HG03103 (cell line): ENCODE results near the gene UBE3A.

ENCODE experiments used
- ATAC-seq: cut with Tn5 transposase; IDR thresholded peaks from one replicate; pipeline ENCODE4 v1.9.1; 2021; ENCODE audit warnings: low read depth; ENCODE audit not compliant: unreplicated experiment

Gene UBE3A

DNA sequence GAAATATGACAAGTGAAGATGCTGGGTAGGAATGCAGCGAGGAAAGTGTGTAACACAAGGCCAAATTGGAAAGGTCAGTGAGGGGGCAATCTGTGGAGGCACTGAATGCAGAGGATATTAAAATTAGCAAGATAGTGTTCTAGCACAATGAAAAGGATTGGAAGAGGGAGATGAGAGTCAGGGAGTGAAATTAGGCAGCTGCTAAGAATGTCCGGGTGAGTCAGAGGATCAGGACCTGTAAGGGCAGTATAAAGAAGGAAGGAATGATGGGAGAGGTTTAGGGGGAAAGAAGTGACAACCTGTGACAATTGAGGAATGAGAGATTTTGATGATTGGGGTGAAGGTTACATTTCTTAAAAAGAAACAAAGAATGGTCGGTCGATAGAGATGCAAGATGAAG is 103.5 kb downstream of the UBE3A start:
- ATAC-seq = no peak

GRCh38 chr15:25333049-25333448 is 105.8 kb downstream of the UBE3A start:
- no peak for ATAC-seq

DNA sequence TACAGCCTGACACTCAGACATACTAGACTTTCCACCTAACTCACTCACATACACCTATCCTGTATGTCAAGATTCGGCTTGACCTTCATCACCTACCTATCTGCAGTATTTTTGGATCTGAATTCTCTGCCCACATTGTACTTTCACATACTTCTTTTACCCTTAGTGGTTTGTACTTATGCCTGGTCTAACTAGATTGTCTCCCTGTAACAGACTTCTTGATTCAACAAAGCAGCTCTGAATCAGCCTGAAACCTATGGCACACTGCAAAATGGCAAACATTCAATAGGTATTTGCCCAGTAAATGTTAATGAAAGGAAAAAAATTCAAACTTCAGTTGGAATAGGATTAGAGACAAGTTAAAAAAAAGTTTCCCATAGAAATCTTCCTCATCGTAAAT is 106.5 kb downstream of the UBE3A start:
- no peak for ATAC-seq

DNA sequence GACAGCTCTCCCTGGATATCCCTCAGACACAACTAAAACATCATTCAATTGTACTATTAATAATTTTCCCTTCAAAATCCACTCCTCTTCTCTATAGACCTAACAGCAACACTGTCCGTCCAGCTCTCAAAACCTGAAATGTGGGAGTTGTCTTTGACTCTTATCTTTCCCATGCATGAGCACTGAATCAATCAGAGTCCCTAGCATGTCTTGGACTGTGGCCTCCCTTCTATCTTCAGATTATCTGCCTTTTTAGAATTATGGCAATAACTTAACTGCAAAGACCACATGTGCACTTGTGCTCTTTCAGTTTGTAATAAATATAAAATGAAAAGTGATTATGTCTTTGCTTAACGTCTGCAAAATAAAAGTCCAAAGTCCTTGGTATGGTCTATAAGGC is 107.0 kb downstream of the UBE3A start:
- no peak for ATAC-seq

DNA sequence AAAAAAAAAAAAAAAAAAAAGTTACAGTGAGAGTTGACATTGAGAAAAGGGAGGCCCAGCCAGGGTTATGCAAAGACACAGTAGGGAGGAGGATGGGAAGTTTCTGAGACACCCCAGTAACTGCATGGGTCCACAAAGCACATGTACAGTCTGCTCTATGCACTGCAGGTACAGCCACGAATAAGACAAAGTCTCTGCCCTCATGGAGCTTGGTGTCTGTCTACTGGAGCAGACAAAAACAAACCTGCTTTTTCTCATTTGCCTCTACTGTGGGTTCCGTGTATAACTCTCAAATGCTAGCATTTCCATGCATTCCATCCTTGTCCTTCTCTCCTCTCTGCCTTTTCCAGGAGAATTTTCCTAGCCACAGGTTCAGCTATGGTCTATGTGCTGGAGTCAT is 107.4 kb downstream of the UBE3A start:
- no peak for ATAC-seq

- ATAC-seq = no peak
Measured at GRCh38 chr15:25329696-25330095, 109.1 kb downstream of the UBE3A start.

DNA sequence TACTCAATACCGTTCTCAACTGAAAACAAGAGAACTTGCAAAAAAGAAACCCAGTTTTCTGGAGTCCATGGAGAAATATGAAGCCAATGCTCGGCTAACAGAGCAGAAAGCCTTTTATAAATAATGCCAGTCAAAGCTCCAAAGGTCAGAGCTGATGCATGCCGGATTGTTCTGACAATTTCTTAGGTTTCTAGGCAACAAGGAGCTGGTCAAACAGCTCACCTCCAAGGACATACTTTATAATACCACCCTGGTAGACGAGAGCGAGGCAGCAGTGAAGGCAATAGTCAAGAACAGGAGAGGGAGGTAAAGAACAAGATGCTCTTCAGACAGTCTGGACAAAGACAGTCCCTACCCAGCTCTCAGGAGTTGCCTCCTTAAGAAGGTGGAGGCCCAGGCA is 111.1 kb downstream of the UBE3A start:
- ATAC-seq = no peak

DNA sequence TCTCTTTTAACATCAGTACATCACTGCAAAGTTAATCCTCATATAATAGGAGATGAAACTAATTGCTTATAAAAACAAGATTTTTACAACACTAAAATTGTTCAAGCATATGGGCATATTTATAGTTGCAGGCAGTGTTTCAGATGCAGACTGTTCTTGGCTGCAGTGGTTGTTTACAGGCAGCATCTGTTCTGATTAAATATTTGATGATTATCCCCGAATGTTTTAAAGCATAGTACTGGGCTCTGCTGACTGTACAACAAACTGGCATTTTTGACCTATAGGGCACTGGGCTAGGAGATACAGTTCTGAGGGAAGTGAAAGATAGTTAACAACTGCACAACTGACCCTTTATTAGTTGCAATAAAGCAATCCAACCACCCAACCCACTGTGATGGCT is 113.6 kb downstream of the UBE3A start:
- ATAC-seq = no peak

GRCh38 chr15:25323420-25323819 is 115.4 kb downstream of the UBE3A start:
- ATAC-seq = no peak

DNA sequence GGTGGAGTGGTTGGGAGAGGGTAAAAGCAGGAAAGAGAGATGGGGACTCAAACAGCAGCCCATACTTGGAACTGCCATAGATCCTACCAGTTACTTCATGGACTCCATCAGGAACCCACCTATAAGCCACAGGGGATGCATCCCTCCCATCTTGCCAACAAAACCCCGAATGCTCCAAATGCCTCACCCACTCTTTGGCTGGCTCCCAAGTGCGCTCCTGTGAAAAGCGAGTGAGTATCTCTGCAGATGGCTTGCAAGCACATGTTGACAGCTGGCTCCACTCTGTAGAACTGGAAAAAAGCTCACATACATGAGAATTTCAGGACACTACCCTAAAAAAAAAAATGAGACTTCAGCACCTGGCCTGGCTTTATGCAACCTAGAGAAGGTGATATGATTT is 151.0 kb downstream of the UBE3A start:
- ATAC-seq = no peak
